ENCODE data around the gene RTN1.

Gene RTN1

DNA sequence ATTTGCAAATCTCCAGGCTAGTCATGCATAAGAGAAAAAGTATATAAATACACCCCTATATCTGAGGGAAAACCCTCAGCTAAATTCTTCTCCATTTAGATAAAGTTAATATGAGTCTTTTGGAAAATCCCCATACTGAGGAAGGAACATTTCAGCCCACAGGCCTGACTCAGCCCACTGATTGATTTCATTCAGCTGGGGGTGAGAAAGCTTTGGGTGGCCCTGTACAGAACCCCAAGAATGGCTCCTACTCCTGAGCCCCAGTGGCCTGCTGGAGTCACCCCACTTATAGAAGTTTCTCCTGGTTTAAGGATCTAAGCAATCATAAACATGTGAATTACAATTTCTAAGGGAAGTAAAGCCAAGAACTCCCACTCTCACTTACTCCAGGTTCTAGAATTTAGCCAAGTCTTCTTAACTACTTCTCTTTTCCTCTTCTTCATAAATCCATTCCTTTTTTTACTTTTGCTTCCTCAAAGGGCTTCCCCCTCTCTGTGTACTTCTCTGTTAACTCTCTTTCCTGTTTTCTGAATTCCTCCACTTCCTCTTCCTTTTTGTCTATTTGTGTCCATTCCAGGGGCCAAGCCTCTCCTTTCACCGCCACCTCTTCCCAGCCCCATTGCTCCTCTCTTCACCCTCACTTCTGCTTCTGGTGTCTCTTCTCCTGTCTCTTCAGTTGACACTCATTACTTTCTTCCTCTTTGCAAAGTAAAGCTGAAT lies 21.0 kb downstream of the RTN1 start:
- DNase-seq (ENCODE audit: low read depth), result no peak

- no peak for DNase-seq (ENCODE audit: low read depth)
Measured at GRCh38 chr14:59848671-59849070, 21.9 kb downstream of the RTN1 start.

- no peak for DNase-seq (ENCODE audit: low read depth)
Measured at GRCh38 chr14:59847711-59848110, 22.9 kb downstream of the RTN1 start.

GRCh38 chr14:59846595-59846994 lies 24.0 kb downstream of the RTN1 start:
- no peak for DNase-seq (ENCODE audit: low read depth)

- no peak for DNase-seq (ENCODE audit: low read depth)
Measured at GRCh38 chr14:59845245-59845644, 25.3 kb downstream of the RTN1 start.

DNA sequence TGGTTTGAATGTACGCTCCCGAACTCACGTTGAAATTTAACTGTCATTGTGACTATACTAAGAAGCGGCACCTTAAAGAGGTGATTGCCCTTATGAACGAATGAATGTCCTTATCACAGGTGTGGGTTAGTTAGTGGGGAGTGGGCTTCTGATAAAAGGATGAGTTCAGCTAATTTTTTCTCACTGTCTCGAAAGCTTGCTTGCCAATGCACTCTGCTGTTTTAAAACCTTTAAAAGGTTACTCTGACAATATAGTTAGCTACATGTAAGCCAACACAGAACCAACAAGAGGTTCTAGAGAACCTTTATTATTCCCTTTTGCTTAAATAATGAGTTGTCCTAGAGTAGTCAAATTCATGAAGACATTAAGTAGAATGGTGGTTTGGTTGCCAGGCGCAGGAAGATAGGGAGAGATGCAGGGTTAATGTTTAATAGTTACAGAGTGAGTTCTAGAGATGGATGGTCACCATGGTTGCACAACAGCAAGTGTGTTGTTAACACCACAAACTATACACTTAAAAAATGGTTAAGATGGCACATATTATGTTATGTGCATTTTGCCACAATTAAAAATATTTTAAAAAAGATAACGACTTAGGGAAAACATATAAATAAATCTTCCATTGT lies 26.3 kb downstream of the RTN1 start:
- no peak for DNase-seq (ENCODE audit: low read depth)

DNA sequence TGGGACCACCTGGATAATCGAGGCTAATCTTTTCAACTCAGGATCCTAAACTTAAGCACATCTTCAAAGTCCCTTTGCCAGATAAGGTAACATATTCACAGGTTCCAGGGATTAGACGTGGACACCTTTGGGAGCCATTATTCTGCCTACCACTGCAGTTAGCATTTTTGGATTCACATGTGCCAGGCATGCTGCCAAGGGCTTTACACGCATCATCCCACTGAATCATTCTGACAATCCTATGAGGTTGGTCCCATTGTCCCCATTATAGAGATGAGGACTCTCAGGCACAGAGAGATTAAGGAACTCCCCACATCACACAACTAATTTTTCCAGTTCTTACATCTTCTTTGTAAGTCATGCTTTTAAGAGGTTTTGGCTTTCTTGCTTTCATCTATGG lies 34.5 kb downstream of the RTN1 start:
- no peak for DNase-seq (ENCODE audit: low read depth)

DNA sequence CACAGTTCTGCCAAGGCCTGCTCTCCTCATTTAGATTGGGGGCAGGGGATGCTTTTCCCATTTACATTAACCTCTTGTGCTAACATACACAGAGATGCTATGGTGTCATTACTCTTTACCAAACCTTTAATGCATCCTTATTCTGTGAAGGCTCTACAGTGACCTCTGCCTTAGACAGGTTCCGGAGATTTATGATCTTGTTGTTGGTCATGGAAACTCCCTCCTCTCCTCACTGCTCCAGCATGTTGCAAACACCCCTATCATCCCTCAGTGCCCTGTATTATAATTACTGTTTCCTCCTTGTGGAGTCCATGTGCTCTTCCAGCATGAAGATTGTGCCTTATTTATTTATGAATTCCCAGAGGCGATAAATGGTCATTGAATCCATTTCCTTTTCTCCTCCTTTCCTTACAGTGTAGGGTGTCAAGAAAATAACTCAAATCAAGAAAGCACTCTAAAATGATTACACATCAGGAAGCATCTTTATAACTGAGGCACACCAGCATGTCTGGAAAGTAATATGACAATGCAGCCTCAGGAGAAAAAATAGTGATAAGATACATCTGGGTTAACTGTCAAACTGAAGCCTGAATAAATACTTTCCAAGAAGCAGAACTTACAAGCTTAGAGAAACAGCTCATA lies 37.8 kb downstream of the RTN1 start:
- DNase-seq (ENCODE audit: low read depth), result no peak

GRCh38 chr14:59831121-59831730 lies 39.4 kb downstream of the RTN1 start:
- DNase-seq (ENCODE audit: low read depth), result no peak

- no peak for DNase-seq (ENCODE audit: low read depth)
Measured at GRCh38 chr14:59830338-59830734, 40.2 kb downstream of the RTN1 start.

GRCh38 chr14:59829469-59830337 lies 40.9 kb downstream of the RTN1 start:
- DNase-seq (ENCODE audit: low read depth), result no peak

- DNase-seq (ENCODE audit: low read depth), result no peak
Measured at GRCh38 chr14:59828276-59828675, 42.3 kb downstream of the RTN1 start.

- no peak for DNase-seq (ENCODE audit: low read depth)
Measured at GRCh38 chr14:59827401-59827800, 43.2 kb downstream of the RTN1 start.

DNA sequence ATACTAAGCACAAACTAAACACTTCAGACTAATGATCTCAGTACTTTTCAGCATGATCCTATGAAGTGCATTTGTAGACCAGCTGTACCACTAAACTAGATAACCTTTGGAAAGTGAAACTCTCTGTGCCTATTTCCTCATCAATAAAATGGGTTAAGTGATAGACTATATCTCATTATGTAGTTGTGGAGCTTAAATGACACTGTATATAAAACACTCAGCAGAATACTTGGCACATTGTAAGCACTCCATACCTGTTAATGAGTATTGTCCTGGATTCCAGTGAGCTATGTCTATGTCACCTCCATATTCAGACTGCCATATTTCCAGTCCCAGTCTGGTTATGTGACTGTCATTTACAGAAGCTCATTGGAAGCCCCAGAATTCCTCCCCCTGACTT lies 44.4 kb downstream of the RTN1 start:
- DNase-seq (ENCODE audit: low read depth), result no peak

DNA sequence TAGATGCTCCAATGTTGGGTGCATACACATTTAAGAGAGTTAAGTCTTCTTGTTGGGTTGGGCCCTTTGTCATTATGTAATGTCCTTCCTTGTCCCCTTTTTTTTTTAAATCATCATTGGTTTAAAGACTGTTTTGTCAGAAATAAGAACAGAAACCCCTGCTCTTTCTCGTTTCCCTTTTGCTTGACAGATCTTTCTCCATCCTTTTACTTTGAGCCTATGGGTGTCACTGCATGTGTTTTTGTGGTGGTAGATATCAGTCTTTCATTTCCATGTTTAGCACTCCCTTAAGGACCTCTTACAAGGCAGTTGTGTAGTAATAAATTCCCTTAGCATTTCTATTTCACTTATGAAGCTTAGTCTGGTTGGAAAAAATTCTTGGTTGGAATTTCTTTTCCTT lies 47.4 kb downstream of the RTN1 start:
- DNase-seq (ENCODE audit: low read depth), result no peak

DNA sequence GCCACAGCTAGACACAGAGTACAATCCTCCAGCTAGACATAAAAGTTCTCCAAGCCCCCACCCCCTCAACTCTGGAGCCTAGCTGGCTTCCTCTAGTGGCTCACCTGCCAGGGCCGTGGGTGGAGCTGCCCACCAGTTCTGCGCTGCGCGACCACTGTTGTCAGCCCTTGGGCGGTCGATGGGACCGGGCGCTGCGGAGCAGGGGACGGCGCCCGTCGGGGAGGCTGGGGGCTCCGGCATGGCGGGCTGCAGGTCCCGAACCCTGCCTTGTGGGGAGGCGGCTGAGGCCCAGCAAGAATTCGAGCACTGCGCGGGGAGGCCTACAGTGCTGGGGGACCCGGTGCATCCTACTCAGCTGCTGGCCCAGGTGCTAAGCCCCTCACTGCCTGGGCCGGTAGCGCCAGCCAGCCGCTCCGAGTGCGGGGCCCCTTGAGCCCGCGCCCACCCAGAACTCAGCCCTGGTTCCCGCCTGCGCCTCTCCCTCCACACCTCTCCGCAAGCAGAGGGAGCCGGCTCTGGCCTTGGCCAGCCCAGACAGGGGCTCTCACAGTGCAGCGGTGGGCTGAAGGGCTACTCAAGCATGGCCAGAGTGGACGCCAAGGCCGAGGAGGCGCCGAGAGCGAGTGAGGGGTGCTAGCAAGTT lies 51.0 kb downstream of the RTN1 start:
- no peak for DNase-seq (ENCODE audit: low read depth)

DNA sequence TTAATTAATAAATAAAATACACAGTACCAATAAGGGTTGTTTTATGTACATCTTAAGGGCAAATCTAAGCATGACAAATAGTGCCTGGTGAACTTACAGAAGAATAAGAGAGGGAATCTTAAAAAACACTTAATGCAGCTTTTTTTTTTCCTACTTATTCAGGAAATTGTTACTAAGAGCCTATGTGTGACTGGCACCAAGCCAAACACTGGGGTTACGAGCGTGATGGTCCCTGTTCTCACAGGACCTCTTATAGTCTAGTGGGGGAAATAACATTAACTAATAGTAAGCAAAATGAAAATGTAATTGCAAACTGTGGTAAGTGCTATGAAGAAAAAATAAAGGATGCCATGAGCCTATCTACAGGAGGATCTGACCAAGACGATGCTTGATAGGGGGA lies 53.6 kb downstream of the RTN1 start:
- DNase-seq (ENCODE audit: low read depth), result no peak

DNA sequence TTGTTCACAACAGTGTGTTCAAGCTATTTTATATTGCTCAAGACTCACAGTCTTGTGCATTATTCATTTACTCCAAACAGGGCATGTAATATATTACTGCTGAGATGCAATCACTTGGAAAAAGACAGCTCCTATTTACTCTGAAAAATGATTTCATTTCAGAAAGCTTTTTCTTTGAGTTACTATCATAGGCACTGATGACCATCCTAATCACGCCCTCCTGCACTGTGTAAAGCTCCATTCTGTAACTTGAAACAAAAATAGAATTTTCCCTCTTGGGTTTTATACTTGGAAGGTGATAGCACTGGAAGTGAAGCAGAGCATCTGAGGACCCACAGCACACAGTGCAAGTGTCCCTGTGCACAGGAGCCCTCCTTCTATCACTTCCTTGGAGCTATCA lies 55.6 kb downstream of the RTN1 start:
- no peak for DNase-seq (ENCODE audit: low read depth)

DNA sequence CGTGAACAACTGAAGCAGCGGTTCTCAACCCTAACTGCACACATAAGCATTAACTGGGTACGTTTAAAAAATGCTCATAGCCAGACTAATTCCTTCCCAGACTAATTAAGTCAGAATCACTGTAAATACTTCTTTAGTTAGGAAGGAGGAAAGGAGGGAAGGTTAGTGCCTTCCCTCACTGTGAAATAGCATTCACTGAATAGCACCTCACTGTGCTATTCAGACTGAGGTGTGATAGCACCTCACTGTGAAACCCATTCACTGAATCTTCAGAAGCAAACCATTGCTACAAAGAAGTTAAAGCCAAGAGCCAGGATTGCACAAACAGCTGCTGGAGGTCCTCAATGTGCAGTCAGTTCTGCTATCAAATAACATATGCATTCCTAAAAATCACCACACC lies 58.8 kb downstream of the RTN1 start:
- DNase-seq (ENCODE audit: low read depth), result no peak

DNA sequence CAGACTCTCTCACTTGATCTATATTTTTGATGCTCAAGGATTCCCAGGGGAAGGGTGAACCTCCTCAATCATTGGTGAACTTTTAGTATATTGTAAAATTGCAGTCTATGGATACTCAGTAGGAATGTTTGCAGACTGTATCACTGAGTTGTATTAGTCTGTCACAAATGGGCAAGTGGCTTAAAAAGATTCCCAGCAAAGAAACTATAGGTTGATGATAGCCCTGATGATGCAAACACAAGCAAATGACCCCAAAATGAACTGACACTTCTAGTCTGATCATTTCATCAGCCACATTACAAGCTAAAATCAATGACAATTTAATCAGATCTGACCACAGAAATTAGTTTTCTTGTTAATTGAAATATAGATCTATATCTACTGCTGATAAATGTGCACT lies 59.5 kb downstream of the RTN1 start:
- DNase-seq (ENCODE audit: low read depth), result no peak

- no peak for DNase-seq (ENCODE audit: low read depth)
Measured at GRCh38 chr14:59803052-59803540, 67.5 kb downstream of the RTN1 start.

- no peak for DNase-seq (ENCODE audit: low read depth)
Measured at GRCh38 chr14:59788176-59788575, 82.4 kb downstream of the RTN1 start.

Measured in T-helper 22 cell (primary cell).